ENCODE data around the gene CCDC197.

The CCDC197 gene

DNA sequence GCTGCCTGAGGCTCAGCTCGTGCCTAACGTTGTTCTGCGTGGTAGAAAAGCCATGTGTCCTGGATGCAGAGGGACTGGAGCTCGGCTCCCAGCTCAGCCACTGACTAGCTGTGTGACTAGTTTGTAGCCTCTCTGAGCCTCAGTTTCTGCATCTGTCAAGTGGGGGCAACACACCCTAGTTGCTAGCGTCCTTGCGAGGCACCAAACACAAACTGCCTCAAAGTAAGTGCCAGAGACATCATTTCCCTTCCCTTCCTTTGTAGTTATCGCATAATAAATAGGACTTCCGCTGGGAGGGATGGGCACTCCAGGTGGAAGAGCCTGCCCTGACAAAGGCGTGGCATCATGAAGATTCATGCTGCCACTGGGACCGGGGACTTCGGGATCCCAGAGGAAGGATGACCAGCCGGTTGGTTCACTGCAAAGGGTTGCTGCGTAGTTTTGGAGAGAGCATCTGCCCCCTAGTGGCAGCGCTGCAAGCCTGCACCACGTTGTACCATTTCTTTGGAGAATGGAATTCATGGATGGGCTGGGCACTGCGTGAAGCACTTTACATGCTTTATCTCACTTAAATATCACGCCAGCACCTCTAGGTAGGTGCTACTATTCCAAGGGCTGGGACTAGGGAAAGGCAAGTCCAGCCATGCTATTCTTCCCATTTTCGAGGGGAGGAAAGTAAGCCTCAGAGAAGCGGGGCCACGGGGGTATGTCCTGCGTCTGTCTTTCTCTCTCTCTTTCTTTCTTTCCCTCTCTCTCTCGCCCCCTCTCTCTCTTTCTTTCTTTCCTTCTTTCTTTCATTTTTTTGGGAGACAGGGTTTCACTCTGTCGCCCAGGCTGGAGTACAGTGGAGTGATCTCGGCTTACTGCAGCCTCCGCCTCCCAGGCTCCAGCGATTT lies 4.6 kb downstream of the CCDC197 start:
- DNase-seq = peak; percentile 57

DNA sequence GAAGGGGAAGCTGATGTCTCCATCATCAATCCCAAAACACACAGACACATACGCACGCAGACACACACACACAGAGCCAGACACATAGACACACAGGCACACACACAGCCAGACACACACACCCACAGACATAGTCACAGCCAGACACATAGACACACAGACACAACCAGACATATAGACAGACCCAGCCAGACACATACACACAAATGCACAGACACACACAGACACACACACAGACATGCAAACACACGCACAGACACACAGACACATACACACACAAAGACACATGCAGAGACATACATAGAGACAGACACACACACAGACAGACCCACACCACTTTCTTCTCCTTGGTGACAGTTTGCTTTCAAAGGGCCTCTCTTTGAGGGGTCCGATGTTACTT lies 6.3 kb downstream of the CCDC197 start:
- no peak for DNase-seq

DNA sequence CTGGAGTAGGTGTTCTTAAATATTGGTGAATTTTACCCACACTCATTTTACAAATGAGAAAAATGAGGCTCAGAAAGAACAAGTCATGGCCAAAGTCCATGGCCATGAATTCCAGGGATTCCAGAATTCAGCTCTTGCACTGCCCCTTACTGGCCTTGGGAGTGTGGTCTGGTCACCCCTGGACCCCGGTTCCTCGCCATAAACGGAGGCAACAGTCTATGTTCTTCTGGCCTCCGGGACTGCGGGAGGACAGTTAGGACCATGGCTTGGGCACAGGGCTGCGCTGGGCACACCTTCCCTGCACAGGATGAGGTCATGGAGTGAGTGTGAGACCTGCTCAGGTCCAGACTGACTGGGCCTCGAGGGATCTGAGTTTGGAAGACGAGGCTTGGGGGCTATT lies 6.9 kb downstream of the CCDC197 start:
- DNase-seq = no peak

DNA sequence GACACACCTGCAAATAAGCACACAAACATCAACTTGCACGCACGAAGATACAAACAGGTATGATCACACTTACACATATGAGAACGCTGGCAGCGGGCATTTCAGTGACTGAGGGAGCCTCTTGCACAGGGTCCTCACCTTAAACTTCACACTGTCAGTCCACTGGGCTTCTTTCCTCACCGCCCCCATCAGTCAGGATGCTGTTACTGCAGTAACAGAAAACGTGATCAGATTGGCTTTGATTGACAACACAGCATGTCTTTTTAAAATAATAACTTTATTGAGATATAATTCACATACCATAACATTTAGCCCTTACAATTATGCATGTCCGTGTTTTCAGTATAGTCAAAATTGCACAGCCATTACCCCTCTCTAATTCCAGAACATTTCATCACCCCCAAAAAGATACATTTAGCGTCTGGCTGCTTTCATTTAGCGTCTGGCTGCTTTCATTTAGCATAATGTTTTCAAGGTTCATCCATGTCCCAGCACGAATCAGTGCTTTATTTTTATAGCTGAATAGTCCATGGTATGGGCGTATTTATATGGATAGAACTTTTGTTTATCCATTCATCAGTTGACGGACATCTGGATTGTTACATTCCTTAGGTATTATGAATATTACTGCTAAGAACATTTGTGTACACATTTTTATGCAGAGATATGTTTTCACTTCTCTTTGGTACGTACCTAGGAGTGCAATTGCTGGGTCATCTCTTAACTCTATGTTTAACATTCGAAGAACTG lies 8.4 kb downstream of the CCDC197 start:
- DNase-seq = no peak

DNA sequence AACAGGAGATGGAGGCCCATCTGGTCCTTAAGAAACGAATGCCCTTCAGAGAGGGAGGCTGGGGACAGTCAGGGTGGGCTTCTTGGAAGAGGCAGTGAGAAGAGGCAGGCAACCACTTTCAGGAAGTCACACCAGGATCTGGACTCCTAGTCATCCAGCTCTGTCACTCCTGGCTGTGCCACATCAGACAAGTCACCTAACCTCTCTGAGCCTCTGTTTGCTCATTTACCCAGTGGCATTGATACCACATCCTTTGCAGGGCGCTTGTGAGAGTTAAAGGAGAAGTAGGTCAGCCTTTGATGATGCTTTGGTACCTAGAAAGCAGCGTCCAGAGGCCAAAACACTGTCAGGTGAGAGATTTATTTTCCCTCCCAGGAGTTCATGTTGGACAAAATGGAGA lies 11.1 kb downstream of the CCDC197 start:
- DNase-seq = no peak

DNA sequence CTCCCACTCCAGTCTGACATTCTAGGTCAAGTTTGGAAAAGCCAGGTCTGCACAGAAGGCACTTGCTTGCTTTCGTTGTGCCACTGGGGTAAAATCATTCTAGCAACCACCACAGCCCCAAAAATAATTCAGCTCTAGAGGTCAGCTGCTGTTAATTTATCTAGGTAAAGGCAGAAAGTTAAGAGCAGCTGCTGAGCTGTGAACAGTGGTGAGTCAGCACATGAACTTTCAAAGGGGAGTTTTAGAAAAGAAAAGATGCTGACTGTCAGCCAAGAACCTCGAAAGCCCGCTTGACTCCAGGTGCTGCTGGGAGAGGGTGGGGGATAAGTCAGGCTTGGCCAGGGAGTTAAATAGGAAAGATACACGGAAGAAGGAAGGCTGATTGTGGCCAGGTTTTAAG lies 12.7 kb downstream of the CCDC197 start:
- no peak for DNase-seq

DNA sequence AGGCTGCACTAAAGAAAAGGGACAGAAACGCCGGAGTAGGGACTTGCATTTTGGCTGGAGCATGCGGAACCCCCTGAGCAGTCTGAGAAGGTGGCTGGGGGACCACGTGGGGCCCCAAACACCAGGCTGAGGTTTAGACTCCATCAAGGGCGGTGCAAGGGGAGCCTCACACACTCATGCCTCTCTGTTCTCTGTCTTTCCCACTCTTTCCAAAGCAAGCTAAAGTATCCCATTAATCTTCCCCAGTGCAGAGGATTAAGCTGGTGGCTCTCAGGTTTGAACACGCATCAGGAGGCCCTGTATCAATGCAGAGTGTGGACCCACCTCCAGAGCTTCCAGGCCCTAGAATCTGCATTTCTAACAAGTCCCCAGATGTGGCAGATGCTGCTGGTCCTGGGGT lies 13.5 kb downstream of the CCDC197 start:
- DNase-seq = no peak

DNA sequence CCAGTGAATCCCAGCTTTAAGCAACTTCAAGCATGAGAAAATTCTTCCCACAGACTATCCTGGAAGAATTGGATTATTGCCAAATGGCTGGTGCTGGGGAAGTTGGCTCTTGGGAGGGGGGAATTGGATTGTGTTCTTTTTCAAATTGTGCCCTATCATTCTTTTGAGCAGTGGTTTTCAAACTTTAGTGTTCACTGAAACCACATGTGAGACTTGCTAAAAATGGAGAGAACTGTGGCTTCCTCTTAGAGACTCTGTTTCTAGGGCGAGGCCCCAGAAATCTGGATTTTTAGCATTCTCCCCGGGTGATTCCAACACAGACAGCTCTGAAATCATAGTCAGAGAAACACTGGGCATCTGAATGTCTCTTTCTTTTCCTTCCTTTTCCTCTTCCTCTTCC lies 14.7 kb downstream of the CCDC197 start:
- no peak for DNase-seq

DNA sequence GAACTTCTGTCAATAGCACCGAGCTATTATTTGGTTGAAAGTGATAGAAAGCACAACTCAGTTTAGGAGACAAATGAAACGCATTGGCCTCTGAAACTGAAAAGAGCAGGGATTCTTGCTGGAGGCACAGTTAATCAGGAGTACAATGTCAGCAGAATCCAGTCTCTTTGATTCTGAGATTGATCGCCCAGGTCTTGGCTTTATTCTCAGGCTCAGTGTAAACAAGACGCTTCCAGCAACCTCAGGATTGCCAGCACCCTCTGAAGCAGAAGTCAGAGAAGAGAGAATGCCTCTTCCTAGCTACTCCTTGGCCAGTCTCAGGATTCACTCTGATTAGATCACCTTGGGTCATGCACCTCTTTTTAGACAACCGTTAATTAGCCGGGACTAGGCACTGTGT lies 17.3 kb downstream of the CCDC197 start:
- DNase-seq = no peak

DNA sequence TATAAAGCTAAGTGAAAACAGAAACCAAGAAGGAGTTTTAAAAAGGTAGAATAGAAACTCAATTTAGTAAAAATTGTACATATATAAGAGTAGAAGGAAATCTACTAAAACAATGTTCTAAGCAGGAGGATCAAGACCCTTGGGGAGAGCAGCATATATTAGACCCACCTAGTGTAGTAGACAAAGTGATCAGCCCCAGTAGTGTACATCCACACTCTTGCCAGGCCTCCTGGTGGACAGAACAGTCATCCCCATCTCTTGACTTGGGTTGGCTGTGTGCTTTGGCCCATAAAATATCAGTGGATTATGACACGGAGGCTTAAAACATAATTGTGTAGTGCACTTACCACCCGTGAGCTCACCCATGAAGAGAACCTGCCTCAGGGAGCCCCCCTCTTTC lies 18.1 kb downstream of the CCDC197 start:
- no peak for DNase-seq

DNA sequence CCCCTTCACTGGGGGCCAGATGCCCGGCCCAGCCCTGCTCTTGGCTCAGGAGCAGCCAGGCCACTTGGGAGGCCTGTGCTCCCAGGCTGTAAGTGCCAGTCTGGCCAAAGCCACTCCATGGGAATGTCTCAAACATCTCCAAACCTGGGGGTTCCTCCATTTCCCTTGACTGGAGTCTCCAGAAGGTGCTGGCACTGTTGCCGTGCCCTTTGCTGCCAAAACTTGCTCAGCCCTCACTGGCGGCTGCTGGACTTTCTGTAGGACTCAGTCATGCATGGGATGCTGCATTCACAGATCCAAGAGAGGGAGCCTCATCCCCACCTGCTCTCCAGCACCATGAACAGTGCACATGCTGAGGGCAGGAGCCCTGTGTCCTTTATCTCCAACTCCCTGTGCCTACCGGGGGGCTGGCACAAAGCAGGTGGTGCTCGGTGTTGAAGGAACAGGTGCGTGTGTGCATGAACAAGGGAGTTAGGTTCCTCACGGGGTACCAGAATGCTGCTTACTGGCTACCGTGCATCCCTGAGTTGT lies 19.4 kb downstream of the CCDC197 start:
- DNase-seq = no peak

DNA sequence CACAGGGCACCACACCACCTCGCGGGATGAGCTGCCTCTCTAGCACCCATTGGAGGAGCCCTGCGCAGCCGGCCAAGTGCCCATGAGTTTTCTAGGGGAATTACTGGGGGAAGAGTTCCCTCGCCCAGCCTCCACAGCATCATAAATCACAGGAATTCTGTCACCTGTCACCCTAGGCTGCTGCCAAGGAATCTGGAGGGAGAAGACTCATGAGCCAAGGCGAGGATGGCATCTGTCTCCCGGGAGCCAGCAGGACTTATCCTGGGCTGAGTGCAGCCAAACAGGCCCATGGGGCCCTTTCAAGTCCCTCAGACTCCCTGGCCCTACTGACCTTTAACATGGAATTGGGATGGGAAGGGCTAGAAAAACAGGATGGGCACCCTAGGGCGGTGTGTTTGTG lies 21.2 kb downstream of the CCDC197 start:
- DNase-seq = no peak

DNA sequence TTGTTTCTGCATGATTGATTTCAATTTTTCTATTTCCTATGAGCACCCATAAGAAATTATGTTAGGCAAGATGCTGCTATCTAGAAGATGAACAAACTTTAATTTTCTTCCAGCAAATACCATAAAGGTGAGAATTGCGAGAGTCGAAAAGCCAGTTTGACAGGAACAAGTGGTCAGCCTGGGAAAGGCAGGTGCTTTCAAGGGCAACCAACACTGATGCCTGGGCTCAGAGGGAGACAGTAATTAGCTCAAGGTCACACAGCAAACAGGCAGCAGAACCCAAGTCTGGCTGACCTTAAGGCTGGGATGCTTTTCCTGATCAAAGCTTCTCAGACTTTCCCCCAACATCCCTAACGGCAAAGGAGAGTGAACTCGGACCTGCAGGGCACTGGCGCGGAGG lies 22.2 kb downstream of the CCDC197 start:
- no peak for DNase-seq

DNA sequence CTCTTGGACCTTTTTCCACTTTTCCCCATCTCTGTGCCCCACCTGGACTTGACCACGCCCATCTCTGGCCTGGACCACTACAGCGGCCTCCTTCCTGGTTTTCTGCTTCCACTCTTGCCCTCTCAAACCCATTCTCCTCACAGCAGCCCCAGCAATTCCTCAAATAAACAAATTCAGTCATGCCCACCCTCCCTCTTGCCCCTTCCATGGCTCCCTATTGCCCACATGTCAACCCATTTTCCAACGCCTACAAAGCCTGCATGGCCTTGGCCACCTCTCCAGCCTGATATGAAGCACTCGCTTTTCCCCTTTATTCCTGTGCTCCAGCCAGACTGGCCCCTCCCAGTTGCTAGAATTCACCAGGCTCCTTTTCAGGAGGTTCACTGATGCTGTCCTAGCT lies 23.2 kb downstream of the CCDC197 start:
- DNase-seq = no peak

DNA sequence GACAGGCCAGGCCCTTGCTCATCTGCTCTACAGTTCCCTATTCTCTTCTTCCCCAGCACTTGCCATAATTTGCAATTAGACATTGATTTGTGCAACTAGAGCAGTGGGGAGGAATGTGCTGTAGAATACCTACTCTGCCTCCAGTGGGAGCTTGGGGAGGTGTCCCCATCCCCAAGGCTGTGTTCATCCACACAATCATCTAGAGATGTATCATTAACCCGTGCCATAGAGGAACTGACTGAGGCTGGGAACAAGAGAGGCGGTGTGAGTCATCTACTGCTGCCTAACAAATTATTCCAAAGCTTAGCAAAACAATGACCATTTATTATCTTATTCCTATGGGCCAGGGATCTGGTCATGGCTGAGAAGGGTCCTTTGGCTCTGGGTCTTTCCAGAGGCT lies 23.9 kb downstream of the CCDC197 start:
- DNase-seq = no peak

DNA sequence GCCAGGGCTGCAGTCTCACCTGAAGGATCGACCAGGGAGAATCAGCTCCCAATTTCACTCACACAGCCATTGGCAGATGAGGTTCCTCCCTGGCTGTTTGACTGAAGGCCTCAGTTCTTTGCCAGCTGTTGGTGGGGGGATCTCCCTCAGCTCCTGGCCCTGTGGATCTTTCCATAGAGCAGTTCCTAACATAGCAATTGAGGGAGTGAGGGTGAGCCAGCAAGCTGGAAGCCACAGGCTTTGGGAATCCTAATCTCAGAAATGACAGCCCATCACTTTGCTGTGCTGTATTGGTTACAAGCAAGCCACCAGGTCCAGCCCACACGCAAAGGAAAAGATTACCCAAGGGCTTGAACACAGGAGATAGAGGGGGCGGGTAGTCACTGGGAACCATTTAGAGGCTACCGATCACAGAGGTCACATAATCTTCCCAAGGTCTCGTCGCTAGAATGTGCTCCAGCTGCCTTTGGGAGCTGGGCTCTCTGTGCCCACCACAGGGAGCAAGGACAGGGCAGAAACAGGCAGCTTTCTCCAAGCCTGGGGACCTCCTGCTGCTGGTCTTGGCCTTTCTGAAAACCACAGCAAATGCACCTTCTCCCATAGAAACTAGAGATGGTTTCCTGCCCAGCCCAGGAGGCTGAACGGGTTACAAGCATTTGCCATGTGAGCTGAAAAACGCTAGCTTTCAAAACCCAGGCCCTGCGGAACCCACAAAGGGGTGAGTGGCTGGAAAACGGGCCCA lies 24.5 kb downstream of the CCDC197 start:
- no peak for DNase-seq

DNA sequence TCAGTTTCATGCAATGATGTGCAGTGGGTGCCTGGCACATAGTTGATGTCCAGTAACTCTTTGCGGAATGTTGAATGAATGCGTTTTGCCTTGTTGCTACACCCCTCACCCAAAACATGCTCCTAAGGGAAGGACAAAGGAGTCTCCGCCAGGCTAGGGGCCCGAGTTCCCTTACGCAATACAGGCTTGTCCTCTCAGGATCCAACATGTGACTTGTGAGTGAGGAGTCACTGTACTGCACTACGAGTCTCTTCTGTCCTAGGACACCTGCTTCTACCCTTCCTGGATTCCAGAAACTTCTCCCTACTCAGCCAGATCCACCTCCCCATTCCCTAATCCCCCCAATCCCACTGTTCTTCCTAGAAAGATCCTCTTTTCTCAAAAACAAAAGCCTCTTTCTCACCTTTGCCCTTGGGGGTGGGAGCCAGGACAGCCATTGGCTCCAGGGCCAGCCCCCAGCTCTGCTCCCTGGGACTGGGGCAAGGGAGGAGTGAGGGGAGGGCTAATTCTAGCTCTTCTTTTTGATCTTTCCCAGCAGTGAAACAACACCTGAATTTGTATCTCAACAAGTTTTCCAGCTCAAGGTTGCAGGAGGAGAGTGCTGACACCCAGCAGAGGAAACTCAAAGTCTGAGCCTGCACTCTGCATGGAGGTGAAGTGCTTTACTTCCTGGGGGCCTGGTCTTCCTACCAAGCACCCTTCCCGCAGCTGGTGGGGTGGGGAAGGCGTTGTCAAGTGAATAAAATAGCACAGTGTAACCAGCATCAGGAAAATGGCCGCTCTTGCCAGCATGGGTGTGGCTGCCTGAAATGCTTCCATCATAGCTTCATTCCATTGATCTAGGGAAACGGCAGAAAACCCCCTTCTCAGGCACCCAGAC lies 25.7 kb downstream of the CCDC197 start:
- DNase-seq = no peak

DNA sequence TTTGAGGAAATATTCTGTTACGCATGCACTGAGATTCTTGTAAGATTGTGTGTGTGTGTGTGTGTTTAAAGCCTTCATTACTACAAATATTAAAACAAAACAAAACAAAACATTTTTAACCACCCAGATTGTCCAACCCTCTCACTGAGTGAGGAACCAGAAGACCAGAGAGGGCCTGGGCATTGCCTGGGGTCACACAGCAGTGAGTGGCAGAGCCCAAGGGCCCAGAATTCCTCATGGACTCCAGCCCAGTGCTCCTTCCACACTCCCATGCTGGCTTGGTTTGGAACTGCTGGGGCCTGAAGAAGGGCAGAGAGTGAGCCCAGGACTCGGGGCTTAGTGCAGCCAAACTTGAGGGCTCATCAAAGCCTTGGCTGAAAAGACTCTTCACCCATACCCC lies 27.4 kb downstream of the CCDC197 start:
- no peak for DNase-seq

DNA sequence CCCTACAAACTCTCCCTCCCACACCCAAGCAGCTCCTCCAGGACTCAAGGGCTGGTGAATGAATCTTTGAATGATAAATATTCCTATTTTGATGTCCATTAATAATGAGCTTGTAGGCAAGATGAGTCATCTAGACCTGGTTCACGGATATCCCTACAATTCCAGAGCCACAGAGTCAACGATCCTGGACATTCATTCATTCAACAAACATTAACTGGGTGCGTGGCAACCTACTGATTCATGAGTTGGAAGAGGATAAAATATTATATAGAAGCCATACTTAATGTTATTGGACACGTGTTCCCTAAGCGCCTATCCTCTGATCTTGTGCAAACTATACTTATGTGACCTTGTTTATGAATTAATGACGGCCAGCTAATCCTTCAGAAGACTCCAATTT lies 28.6 kb downstream of the CCDC197 start:
- DNase-seq = no peak

DNA sequence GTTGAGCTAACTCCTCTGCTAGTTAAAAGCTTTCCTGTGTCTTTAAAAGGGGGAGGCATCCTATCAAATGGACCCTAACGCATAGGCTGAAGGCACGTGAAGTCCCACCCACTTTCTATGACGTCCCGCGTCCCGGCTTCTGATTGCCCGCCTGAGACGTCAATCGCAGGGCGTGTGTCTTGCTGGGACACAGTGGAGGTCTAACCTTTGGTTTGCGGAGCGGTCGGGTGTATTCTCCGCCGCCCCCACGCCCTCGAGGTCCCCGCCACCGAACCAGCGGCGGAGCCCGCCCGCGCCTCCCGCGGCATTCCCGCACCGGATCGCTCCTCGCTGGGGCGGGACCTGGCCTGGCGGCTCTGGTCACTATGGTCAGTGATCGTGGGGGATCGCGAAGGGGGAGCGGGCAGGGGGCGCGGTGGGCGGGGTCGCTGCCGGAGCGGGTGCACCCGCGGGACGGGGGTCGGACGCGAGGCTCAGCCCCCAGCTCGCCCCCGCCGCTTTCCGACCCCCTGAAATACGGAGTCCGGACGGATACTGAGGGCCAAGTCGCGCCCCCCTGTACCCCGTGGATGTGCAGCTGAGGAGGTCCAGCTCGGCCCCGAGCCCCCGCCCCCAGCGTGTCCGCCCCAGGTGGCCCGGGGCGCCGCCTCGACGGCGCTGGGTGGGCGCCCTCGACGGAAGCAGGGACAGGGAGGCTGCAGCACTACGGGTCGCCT lies 29.2 kb downstream of the CCDC197 start, which contains the start of gene OTUB2:
Gene OTUB2 (plus strand): TSS at position 168 of the 716 bp plus-strand sequence. CDS start 198 bp downstream, at position 366.
- peak; percentile 95 for DNase-seq

DNA sequence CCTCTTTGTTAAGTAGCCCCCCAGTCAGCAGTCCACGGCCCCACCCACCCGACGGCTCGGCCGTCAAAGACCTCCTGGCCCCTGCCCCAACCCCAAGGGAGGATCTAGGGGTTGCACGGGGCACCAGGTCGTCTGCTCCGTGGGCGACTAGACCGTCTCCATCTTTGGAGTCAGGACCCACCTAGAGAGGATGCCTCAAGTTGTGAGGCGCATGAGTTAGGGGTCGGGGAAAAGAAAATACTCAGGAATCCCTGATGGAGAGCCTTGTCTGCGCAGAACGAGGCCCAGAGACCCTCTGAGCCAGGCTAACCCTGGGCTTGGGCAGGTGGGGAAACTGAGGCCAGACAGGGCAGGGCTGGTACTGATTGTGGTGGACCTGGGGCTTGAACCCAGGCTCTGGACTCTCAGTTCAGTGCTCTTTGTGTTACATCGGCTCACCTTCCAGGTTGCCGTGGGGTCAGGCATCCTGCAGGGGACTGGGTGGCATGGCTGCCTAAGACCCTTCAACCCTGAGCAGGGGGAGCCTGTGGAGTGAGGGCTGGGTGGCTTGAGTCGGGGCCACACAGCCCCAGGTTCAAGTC lies 29.9 kb downstream of the CCDC197 start:
- DNase-seq = no peak

All from activated naive CD4-positive, alpha-beta T cell treated with anti-CD3 and anti-CD28 coated beads, Interleukin-2, amount 50 U/mL, for 16 hours (primary cell).